Ovary (tissue), 3 donors: ENCODE data around the gene ENOX1.

Source experiments
- POLR2A ChIP-seq: fragments of 450-650 bp; IDR thresholded peaks from one replicate; pipeline ENCODE4 v1.6.1; 2017; ENCODE audit warnings: antibody characterized with exemption, mild to moderate bottlenecking, moderate library complexity
- TF ChIP-seq, protein P1 (sequence below), 3 donors: fragments of 450-650 bp in 2 of 3; fragments of 200-600 bp in 1 of 3; IDR thresholded peaks; one replicate each; pipeline versions ENCODE4 v1.5.1 to v1.8.0; 2016 to 2022; ENCODE audit warnings: antibody characterized with exemption in 3 of 3, mild to moderate bottlenecking in 1 of 3
- donor health status: DM: no; HTN: no; CAD: no.

DNA sequence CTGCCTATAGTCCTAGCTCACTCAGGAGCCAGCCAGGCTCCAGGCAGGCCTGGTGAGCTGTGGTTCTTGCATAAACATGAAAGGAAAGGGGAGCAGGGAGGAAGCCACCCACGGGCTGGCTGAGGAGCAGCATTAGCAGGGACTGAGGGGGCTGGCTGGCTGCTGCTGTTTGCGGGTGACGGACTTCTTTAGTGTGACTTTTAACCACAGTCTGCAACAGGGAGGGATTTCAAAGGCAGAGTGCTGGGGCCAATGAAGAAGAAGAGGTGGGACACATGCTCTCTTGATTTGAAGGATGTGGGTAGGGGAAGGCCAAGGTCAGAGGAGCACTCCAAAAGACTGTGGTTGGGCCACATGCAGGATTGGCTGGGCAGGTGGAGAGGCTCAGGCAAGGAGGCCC lies 540.4 kb downstream of the ENOX1 start:
- TF ChIP-seq POLR2A: no peak
- TF ChIP-seq, protein P1, sequence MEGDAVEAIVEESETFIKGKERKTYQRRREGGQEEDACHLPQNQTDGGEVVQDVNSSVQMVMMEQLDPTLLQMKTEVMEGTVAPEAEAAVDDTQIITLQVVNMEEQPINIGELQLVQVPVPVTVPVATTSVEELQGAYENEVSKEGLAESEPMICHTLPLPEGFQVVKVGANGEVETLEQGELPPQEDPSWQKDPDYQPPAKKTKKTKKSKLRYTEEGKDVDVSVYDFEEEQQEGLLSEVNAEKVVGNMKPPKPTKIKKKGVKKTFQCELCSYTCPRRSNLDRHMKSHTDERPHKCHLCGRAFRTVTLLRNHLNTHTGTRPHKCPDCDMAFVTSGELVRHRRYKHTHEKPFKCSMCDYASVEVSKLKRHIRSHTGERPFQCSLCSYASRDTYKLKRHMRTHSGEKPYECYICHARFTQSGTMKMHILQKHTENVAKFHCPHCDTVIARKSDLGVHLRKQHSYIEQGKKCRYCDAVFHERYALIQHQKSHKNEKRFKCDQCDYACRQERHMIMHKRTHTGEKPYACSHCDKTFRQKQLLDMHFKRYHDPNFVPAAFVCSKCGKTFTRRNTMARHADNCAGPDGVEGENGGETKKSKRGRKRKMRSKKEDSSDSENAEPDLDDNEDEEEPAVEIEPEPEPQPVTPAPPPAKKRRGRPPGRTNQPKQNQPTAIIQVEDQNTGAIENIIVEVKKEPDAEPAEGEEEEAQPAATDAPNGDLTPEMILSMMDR (IDR thresholded peaks at IDR 0.05): no peak
